Measurements from ENCODE around the gene SCMH1.

DNA sequence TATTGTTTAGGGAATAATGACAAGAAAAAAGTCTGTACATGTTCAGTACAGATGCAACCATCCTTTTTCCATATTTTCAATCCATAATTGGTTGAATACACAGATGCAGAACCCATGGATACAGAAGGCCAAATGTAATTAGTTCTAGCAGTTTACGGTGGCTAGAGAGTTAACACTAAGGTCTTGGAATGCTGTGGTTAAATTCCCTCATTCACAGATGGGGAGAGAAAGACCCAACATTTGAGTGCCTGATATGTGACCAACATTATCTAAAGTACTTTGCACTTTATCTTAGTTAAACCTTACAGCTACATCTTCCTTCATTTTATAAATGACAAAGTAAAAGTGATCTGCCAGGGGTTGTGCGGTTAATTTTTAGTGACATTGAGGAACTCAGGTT is 5.3 kb downstream of the SCMH1 start:
- TF ChIP-seq, protein P1, sequence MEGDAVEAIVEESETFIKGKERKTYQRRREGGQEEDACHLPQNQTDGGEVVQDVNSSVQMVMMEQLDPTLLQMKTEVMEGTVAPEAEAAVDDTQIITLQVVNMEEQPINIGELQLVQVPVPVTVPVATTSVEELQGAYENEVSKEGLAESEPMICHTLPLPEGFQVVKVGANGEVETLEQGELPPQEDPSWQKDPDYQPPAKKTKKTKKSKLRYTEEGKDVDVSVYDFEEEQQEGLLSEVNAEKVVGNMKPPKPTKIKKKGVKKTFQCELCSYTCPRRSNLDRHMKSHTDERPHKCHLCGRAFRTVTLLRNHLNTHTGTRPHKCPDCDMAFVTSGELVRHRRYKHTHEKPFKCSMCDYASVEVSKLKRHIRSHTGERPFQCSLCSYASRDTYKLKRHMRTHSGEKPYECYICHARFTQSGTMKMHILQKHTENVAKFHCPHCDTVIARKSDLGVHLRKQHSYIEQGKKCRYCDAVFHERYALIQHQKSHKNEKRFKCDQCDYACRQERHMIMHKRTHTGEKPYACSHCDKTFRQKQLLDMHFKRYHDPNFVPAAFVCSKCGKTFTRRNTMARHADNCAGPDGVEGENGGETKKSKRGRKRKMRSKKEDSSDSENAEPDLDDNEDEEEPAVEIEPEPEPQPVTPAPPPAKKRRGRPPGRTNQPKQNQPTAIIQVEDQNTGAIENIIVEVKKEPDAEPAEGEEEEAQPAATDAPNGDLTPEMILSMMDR (IDR thresholded peaks at IDR 0.05; ENCODE audit: low read length): no peak
- TF ChIP-seq EZH2 (IDR thresholded peaks at IDR 0.05; ENCODE audit: borderline replicate concordance, low read length): no peak
